HG02678 (cell line): ENCODE results near the gene MEF2A.
"Not testable (repeated sequence)": the region's sequence is repeated elsewhere in the genome, so short reads cannot be mapped to it uniquely, and the experiment has no call there.

Experiments
- ATAC-seq: cut with Tn5 transposase; IDR thresholded peaks from one replicate; pipeline ENCODE4 v1.9.1; 2021; ENCODE audit warnings: mild to moderate bottlenecking, moderate library complexity; ENCODE audit not compliant: unreplicated experiment

Gene MEF2A

GRCh38 chr15:99726333-99726732, 160.5 kb downstream of the MEF2A start:
- ATAC-seq: no peak

- ATAC-seq: no peak
These were observed 161.5 kb downstream of the MEF2A start for GRCh38 chr15:99727330-99727729.

- no peak for ATAC-seq
These were observed 161.9 kb downstream of the MEF2A start for GRCh38 chr15:99727733-99728132.

- no peak for ATAC-seq
These were observed 163.1 kb downstream of the MEF2A start for GRCh38 chr15:99728916-99729315.

- no peak for ATAC-seq
These were observed 163.5 kb downstream of the MEF2A start for GRCh38 chr15:99729327-99729726.

GRCh38 chr15:99729920-99730319, 164.1 kb downstream of the MEF2A start:
- ATAC-seq: no peak

- ATAC-seq: no peak
These were observed 165.7 kb downstream of the MEF2A start for GRCh38 chr15:99731336-99732123.

GRCh38 chr15:99732124-99732750, 166.5 kb downstream of the MEF2A start:
- ATAC-seq: no peak

- ATAC-seq: peak; percentile 16
These were observed 167.0 kb downstream of the MEF2A start for GRCh38 chr15:99732751-99733267.

- ATAC-seq: peak; percentile 99
These were observed 167.7 kb downstream of the MEF2A start, which contains the start of gene LYSMD4 for GRCh38 chr15:99733268-99734039. LYSMD4 (minus strand) TSS chr15:99733437; CDS start chr15:99731999, 1,438 bp downstream.

GRCh38 chr15:99734040-99734291, 168.2 kb downstream of the MEF2A start:
- ATAC-seq: not testable (repeated sequence)

- no peak for ATAC-seq
These were observed 168.8 kb downstream of the MEF2A start for GRCh38 chr15:99734575-99734974.

GRCh38 chr15:99735868-99736267, 170.1 kb downstream of the MEF2A start:
- ATAC-seq: no peak

GRCh38 chr15:99736702-99737101, 170.9 kb downstream of the MEF2A start:
- no peak for ATAC-seq

- ATAC-seq: no peak
These were observed 172.4 kb downstream of the MEF2A start for GRCh38 chr15:99738021-99738847.

- no peak for ATAC-seq
These were observed 176.1 kb downstream of the MEF2A start for GRCh38 chr15:99741835-99742234.

GRCh38 chr15:99744142-99744541, 178.4 kb downstream of the MEF2A start:
- ATAC-seq: no peak

- ATAC-seq: no peak
These were observed 179.7 kb downstream of the MEF2A start for GRCh38 chr15:99745370-99746086.

- ATAC-seq: no peak
These were observed 183.6 kb downstream of the MEF2A start for GRCh38 chr15:99749386-99749785.

- not testable (repeated sequence) for ATAC-seq
These were observed 184.5 kb downstream of the MEF2A start for GRCh38 chr15:99750326-99750725.
